Measurements from ENCODE around the gene IVNS1ABP.
A peak's percentile ranks its signal among the peaks of the same experiment; 100 is the strongest.
"Not testable (repeated sequence)": the region's sequence is repeated elsewhere in the genome, so short reads cannot be mapped to it uniquely, and the experiment has no call there.

Gene IVNS1ABP

DNA sequence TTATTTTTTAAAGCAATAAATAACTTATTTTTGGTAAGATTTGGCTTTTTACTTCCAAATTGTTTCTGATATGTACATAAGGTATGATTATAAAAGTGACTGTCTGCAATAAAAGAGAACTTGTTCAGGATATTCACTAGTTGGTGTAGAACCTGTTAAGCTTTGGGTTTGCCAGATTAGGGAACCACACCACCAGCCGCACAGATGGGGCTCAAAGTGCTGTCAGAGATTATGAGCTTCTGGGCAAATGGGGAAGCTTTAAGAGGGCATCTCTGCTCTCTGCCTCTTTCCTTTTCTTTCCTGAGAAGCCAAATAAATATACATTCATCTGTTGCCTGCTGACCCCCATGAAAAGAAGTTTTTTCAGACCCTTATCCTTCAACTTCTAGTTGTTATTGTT, 25.4 kb downstream of the IVNS1ABP start:
- DNase-seq, result no peak

DNA sequence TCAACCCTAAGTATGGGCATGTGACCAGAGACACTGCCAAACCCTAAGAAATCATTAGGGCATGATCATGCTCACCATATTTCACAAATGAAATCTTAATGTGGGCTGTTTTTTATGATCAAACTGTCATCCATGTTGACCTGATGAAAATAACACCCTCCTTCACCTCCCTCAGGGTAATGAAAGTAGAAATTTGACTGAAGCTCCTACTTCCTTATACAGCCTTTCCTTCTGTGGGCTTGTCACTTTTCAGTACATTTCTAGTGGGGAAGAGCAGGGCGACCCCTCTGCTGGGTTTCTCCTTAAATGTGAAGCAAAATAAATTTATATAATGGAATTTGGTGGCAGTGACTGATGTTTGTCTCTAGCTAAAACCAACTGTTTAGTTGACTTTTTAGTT, 25.9 kb downstream of the IVNS1ABP start:
- DNase-seq, result no peak

DNA sequence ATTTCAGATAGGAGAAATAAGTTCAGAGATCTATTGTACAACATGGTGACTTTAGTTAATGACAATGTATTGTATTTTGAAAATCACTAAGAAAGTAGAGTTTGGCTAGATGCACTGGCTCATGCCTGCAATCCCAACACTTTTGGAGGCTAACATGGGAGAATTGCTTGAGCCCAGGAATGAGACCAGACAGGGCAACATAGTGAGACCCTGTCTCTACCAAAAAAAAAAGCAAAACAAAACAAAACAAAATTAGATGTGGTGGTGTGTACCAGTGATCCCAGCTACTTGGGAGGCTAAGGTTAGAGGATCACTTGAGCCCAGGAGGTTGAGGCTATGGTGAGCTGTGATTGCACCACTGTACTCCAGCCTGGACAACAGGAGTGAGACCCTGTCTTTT, 27.2 kb downstream of the IVNS1ABP start:
- no peak for DNase-seq

DNA sequence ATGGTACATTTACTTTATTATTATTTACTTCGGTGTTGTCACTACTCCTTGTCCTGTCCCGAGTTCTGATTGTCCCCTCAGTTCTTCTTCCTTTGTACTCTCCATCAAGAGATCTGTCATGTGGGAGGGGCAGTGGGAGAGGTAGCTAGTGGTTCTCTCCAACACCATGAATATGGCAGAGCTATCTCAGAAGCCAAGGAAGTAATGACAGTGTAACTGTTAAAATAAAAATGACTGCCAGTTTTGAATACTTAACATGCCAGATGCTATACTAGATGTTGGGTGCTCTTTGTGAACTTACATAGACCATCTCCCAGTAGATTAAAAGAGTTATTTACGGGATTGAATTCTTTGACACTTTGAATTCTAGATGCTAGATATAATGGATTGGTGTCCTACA, 28.6 kb downstream of the IVNS1ABP start:
- DNase-seq, result no peak

DNA sequence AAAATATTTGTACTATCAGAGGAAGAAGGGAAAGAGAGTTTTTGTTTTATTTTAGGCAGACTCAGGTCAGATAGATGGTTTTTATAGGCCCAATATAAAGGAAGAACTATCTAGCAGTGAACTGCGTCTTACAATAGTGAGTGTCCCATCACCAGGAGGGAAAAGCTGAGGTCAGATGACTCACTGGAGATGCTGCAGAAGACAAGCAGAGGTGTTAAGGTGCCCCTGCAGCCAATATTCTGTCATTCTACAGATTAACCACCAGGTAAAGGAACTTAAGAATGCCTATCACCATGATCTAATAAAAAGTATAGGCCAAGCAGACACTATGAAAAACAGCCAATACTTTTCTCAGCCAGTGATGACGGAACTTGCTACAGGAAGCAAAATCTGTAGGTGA, 29.6 kb downstream of the IVNS1ABP start:
- no peak for DNase-seq

DNA sequence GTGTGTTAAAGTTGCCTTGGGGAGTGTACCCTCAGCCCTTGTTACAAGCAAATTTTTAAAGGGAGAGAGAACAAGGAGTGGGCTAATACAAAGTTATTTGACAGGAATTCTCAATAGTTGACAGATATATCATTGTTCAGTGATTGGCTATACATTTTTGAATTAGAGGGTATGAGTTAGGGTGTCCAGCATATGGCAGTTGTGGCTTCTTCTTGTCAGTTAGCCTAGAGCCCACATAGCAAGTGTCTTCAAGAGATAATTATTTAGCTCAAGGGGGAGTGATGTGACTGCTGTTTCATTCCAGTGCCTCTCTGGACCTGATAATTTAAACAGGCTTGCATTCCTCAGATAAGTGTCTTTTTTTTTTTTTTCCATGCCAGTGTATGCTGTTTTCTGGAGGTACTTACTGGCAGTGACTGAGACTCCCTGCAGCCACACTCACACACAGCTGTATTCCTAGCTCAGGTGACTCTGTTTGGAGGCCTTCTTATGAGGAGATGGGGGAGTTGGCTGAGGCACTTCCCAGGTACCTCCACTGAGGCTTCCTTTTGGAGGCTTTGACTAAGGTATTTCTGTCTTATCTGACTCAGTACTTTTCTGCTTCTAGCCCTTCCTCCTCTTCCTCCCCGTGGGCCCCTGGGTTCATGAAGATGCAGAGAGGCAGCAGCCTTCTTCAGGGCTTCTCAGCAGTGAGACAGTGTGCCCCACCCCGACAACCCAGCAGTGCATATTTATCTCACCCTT, 32.3 kb downstream of the IVNS1ABP start:
- DNase-seq, result peak; percentile 20

DNA sequence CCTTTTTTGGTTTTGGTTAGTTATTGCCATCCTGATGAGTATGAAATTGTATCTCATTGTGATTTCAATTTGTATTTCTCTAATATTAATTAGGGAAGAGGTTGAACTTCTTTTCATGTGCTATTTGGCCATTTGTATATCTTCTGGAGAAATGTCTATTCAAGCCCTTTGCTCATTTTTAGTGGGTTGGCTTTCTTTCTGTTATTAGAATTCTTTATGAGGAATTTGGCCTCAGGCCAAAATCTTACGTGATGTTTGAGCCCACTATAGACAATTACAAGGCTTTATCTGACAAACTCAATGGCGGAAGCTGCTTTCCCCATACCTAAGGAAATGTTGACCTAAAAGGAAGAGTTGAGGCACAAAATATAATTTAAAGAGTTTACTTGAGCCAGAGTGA, 32.9 kb downstream of the IVNS1ABP start:
- peak; percentile 15 for DNase-seq

DNA sequence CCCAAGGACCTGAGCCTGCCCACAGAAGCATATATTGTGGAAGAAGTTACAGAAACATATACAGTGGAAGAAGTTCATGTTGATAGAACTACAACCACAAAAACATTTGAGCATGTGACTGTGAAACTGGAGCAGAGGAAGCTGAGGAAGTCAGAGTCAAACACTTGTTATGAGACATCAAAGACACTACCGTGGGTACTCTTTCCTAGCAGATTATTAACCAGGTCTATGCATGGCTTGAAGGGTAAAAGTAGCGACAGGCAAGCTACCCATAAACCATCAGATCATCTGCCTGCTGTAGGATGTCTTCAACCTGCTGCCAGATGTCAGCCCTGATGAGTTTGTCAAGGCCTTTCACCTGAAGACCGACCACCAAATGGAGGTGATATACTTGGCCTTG, 35.8 kb downstream of the IVNS1ABP start:
- no peak for DNase-seq

DNA sequence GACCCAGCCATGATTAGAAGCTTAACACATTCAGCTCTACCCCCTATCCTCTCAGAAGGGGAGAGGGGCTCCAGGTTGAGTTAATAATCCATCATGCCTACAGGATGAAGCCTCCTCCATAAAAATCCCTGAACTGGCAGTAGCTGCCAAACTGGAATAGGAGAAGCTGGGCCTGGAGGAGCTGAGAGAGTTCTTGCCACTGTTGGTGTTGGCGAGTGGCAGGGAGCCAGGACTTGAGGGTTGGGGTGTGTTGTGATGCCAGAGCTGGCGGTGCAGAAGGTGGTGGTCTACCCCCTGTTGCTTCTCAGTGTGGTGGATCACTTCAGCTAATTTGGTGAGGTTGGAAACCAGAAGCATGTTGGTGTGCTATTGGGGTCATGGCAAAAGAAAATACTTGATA, 36.5 kb downstream of the IVNS1ABP start:
- no peak for DNase-seq

DNA sequence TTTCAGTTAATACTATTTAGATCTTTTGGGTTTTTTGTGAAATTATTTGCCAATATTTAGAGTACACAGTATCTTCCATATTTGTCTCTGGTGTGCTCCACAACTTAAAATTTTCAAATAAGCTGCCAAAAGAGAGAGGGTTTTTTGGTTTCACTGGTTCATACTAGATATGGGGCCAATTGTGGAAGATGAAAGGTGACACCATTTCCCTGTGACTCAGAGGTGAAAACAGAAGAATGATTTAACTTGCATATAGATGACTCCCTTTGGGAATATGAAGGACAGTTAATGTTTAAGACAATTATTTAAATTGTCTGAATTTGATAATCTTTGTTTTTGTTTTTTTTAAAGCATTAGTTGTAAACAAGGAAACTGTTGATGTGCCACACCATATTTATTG, 37.5 kb downstream of the IVNS1ABP start:
- DNase-seq, result peak; percentile 59

DNA sequence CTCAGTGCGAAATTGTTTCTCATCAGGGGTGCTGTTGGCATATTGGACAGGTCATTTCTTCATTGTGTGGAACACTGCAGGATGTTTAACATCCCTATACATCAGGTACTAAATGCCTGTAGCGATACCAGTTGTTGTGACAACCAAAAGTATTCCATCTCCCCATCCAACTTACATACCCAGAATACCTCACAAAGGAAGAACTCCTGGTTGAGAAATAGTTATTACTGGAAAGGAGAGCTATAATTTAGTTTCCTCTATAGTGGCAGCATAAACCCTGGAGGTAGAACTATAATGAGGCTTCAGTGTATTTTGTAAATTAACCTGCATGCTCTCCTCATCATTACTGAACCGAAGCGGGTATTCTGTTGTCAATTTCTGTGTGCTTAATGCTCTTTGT, 45.1 kb downstream of the IVNS1ABP start:
- DNase-seq, result no peak

DNA sequence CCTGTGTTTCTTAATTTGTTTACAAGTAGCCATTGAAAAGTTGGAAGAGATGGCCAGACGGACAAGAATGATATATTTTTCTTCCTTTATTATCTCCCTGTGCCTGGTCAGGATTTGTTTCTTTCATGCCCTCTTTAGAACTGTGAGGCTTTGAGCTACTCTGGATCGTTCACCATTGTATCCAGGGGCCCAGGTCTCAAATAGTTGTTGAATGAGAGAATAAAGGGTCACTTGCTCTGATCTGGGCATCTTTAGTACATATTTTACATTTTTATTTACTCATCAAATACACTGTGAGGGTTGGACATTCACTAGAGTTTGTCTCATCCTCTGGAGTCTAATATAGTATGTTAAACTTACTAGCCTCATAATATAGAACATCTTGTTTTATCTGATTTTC, 48.7 kb downstream of the IVNS1ABP start:
- DNase-seq, result no peak

DNA sequence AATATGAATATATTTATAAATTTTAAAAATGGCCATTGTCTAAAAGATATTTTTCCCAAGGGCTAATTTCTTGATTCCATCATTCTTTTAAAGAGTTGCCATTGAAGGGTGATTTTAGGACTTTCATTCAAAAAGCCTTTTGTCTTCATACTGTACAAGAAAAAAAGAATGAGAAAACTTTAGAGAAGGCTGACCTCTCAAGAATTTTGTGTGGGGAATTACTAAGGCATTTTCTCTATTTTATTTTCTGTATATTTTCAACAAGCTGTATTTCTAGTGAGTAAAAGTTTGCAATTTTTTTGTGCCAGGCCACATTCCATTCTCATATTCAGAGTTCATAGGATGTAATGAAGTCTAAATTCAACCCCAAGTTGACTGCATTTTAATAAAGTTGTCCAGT, 49.3 kb downstream of the IVNS1ABP start:
- no peak for DNase-seq

DNA sequence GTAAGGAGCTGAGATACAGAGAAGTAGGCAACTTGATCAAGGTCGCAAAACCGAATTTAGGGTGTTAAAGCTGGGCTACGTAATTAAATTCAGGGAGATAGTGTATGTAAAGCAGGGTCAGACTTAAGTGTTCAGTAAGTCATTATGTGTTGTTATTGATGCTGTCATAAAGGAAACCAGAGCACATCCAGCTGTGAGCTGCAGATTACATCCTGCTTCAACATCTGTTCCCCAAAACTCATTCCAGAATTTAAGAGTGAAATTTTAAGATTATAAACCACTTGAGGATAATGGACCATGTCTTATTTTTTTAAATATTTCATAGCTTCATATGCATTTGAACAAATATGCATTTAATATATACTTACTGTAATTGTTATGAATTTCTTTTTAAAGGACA, 49.7 kb downstream of the IVNS1ABP start:
- DNase-seq, result no peak

DNA sequence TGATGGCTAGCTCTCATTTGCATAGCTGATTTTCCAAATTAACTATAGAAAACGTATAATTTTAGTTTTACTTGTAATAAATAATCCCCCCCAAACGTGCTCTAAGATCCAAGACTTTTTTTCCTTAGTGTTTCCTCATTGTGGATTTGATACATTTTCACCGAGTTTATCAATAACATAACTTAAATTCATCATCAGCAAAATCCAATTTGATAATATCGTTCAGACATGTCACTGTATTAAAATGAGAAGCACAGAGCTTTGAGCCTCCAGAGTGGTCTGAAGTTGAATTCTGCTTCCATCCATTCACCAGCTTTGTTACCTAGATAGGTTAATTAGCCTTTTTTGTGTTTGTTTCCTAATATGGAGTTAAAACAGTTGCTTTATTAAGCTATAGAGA, 51.7 kb downstream of the IVNS1ABP start:
- no peak for DNase-seq

DNA sequence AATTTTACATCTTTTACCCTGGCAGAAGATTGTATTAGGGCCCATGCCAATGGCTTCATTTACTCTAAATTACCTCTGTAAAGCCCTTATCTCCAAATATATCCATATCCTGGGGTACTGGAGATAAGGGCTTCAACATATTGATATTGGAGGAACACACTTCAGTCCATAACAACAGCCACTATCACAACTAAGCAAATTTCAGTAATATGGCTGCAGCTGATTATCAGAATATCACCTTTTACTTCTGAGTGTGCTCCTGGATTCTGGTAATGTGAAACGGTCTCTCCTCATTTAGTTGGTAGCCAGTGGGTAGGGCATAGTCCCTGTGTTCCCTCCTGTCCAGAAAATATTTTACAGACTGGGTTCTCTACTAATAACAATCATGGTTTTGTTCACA, 53.3 kb downstream of the IVNS1ABP start:
- DNase-seq, result no peak

DNA sequence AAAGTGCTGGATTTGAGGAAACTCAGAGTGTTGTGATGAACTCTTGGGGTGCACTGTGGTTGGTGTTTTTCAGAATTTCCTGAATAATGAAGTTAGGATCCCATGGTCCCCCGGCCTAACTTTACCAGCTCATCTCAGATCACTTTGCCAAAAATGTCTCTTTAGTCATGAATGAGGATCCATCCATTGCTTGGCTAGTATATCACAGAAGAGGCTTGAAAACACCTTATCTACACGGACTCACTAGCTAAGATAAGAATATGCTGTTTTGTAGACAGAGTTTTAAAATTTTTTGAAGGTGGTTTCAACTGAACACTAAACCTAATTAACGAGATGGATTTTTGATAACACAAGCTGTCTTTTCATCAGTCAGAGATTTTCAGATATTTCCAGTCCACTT, 53.8 kb downstream of the IVNS1ABP start:
- DNase-seq, result no peak

DNA sequence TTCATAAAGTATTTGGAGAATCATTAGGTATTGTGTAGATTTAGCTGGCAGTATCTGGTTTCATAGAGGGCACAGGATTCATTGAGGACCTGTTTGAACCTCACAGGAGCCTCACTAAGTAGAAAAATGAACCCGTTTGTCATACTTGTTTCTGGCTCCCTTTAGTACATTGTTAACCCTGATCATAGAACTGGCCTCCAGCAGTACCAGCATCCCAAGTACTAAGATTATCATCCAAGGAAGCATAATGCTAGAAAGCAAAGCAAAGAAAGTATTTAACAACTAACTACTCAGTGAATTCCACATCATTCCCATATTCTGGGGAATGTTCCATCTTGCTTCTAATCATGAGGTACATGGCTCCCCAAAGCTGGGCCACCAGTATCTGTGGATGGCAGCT, 54.9 kb downstream of the IVNS1ABP start:
- DNase-seq, result no peak

DNA sequence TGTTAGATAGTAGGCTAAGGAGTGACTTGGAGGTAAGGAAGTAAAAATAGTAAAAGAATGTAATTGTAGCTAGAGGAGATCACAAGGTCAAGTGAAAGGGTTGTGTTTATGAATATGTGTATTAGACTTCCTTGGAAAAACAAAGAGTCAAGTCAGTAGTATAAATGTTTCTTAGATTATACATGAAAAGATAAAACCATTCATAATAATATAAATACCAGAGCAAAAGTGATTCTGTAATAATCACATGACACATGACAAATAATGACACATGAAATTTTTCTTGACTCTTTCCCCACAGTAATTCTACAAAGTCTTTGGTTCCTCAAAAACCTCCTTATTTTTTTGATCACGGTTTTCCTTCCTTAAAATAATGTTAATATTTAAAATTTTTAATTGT, 56.4 kb downstream of the IVNS1ABP start:
- no peak for DNase-seq

DNA sequence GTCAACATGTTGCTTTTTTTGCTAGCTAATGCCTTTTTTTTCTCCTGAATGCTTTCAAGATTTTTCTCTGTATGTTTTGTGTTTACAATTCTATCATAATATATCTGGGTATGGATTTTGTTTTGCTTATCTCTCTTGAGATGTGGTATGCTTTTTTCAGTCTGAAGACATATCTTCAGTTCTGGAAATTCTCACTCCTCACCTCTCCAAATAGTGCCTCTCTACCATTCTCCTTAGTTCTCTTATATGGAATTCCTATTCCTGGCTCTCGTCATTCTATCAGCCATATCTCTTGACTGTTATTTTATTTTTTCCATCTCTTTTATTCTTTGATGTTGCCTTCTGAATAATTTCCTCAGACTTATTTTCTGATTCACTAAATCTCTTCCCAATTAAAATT, 58.4 kb downstream of the IVNS1ABP start:
- no peak for DNase-seq

DNA sequence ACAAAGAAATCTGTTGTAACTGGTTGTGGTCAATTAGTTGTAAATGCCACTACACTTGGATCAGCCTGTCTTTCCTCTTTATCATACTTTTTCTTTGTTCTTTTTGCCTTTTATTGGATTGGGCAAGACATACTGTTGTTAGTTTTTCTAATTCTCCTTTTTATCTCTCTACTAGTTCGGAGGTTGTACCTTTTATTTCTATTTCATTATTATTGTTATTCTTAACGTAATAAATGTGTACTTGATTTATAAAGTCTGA, 59.2 kb downstream of the IVNS1ABP start:
- no peak for DNase-seq

DNA sequence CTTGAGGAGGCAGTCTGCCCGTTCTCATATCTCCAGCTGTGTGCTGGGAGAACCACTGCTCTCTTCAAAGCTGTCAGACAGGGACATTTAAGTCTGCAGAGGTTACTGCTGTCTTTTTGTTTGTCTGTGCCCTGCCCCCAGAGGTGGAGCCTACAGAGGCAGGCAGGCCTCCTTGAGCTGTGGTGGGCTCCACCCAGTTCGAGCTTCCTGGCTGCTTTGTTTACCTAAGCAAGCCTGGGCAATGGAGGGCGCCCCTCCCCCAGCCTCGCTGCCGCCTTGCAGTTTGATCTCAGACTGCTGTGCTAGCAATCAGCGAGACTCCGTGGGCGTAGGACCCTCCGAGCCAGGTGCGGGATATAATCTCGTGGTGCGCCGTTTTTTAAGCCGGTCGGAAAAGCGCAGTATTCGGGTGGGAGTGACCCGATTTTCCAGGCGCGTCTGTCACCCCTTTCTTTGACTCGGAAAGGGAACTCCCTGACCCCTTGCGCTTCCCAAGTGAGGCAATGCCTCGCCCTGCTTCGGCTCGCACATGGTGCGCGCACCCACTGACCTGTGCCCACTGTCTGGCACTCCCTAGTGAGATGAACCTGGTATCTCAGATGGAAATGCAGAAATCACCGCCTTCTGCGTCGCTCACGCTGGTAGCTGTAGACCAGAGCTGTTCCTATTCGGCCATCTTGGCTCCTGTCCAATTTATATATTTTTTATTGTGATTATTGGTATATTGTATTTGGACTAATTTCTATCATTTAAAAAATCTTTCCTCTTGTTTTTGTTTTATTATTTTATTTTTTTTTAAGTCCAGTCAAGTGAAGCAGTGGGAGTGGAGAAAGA, 59.7 kb downstream of the IVNS1ABP start:
- not testable (repeated sequence) for DNase-seq

DNA sequence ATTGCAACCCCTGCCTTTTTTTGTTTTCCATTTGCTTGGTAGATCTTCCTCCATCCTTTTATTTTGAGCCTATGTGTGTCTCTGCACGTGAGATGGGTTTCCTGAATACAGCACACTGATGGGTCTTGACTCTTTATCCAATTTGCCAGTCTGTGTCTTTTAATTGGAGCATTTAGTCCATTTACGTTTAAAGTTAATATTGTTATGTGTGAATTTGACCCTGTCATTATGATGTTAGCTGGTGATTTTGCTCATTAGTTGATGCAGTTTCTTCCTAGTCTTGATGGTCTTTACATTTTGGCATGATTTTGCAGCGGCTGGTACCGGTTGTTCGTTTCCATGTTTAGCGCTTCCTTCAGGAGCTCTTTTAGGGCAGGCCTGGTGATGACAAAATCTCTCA, 61.4 kb downstream of the IVNS1ABP start:
- DNase-seq, result not testable (repeated sequence)

DNA sequence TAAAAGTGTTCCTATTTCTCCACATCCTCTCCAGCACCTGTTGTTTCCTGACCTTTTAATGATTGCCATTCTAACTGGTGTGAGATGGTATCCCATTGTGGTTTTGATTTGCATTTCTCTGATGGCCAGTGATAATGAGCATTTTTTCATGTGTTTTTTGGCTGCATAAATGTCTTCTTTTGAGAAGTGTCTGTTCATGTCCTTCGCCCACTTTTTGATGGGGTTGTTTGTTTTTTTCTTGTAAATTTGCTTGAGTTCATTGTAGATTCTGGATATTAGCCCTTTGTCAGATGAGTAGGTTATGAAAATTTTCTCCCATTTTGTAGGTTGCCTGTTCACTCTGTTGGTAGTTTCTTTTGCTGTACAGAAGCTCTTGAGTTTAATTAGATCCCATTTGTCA, 64.6 kb downstream of the IVNS1ABP start:
- not testable (repeated sequence) for DNase-seq

DNA sequence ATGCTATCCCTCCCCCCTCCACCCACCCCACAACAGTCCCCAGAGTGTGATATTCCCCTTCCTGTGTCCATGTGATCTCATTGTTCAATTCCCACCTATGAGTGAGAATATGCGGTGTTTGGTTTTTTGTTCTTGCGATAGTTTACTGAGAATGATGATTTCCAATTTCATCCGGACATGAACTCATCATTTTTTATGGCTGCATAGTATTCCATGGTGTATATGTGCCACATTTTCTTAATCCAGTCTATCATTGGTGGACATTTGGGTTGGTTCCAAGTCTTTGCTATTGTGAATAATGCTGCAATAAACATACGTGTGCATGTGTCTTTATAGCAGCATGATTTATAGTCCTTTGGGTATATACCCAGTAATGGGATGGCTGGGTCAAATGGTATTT, 65.1 kb downstream of the IVNS1ABP start:
- DNase-seq, result not testable (repeated sequence)

Measured in fibroblast of skin of right biceps (primary cell).